ENCODE results near the gene RAB40AL. TPM values are rescaled to one million over a fixed set of nuclear protein-coding genes. Genes with fewer than 3 reads are reported as not detected.

Gene RAB40AL
- total and polyA plus RNA-seq, 10 of the 15 experiments (the other 5 are each of a cell fraction or from before 2014, with no cell fraction given), result 0.13 to 0.45 (median 0.23) TPM; not detected in 4

GRCh38 chrX:102985192-102985591 is 48.1 kb downstream of the RAB40AL start:
- TF ChIP-seq RCOR1 (conservative IDR thresholded peaks at IDR 0.05; ENCODE audit: low read depth, low read length) (no peak), NFXL1 (IDR thresholded peaks at IDR 0.05; ENCODE audit: borderline replicate concordance) (no peak), MXI1 (IDR thresholded peaks at IDR 0.05; ENCODE audit: low read depth, low read length) (no peak), E2F4 (IDR thresholded peaks at IDR 0.05; ENCODE audit: low read depth, low read length) (no peak), LARP7 (IDR thresholded peaks at IDR 0.05) (no peak), CUX1 (IDR thresholded peaks at IDR 0.05; ENCODE audit: insufficient replicate concordance, low read depth, low read length) (no peak), HCFC1 (IDR thresholded peaks at IDR 0.05; ENCODE audit: low read length) (no peak), POLR2AphosphoS2 (IDR thresholded peaks at IDR 0.05; ENCODE audit: low read depth, low read length) (no peak), DPF2 (IDR thresholded peaks at IDR 0.05) (no peak), SMAD1 (IDR thresholded peaks at IDR 0.05; ENCODE audit: low read depth, partially characterized antibody) (no peak), RAD21 (IDR thresholded peaks at IDR 0.05; ENCODE audit: insufficient read depth, low read depth, low read length) (no peak), RBBP5 (conservative IDR thresholded peaks at IDR 0.05) (no peak), CHD2 (IDR thresholded peaks at IDR 0.05; ENCODE audit: borderline replicate concordance, low read depth, low read length) (no peak), CHD4 (IDR thresholded peaks at IDR 0.05) (no peak), BCL11A (IDR thresholded peaks at IDR 0.05; ENCODE audit: low read depth, low read length) (no peak)
- TF ChIP-seq, protein P1, sequence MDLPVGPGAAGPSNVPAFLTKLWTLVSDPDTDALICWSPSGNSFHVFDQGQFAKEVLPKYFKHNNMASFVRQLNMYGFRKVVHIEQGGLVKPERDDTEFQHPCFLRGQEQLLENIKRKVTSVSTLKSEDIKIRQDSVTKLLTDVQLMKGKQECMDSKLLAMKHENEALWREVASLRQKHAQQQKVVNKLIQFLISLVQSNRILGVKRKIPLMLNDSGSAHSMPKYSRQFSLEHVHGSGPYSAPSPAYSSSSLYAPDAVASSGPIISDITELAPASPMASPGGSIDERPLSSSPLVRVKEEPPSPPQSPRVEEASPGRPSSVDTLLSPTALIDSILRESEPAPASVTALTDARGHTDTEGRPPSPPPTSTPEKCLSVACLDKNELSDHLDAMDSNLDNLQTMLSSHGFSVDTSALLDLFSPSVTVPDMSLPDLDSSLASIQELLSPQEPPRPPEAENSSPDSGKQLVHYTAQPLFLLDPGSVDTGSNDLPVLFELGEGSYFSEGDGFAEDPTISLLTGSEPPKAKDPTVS (IDR thresholded peaks at IDR 0.05; ENCODE audit: low read depth, low read length), result no peak
- CTCF ChIA-PET, result interaction anchor here (0.9 kb wide), 1 partner anchor 34 kb away, joined by 3 read pairs; no protein-coding TSS in a partner anchor
- BruUV-seq (replicated peaks), result no TSS peak
- no peak overlapping the region for H3K9ac ChIP-seq (ENCODE audit: control insufficient read depth, insufficient read depth, low read length)
- no peaks in the 10 kb centered on the region for H3K4me1 ChIP-seq (ENCODE audit: control insufficient read depth, insufficient read depth, low read length)
- H3K79me2 ChIP-seq (ENCODE audit: control insufficient read depth, insufficient read depth, low read length), result no peaks in the 10 kb centered on the region
- WGBS (ENCODE audit: insufficient coverage, insufficient replicate concordance, low lambda C conversion rate, missing lambda C conversion rate), result 8% methylated on average over 3 of the region's 3 CpGs
- no peak overlapping the region for H3K4me2 ChIP-seq (ENCODE audit: control insufficient read depth, insufficient read depth)
- RAD21 ChIA-PET (ENCODE audit: unreplicated experiment), result no interaction called here
- H3K27me3 ChIP-seq (replicated peaks in 1 of 2; ENCODE audit: control insufficient read depth in 2 of 2, insufficient read depth in 2 of 2, low read length in 1 of 2), result no peaks in the 10 kb centered on the region
- no peak overlapping the region for H3K4me3 ChIP-seq
- intact Hi-C loops (cut with micrococcal nuclease; ENCODE audit: unreplicated experiment) (no loop called here), in situ Hi-C loops (cut with MboI) (no loop called here)
- H3K27ac ChIP-seq (ENCODE audit: control insufficient read depth, insufficient read depth), result no peak overlapping the region
- DNase-seq (ENCODE audit: low read depth, low spot score), result no peak
- H3K36me3 ChIP-seq (ENCODE audit: control insufficient read depth in 2 of 2, insufficient read depth in 2 of 2, low read length in 1 of 2), result no peaks in the 10 kb centered on the region
- ATAC-seq, result no peak
- H2AFZ ChIP-seq (ENCODE audit: control insufficient read depth, low read depth, low read length), result no peak overlapping the region
- FAIRE-seq, result no peak
- no peaks in the 10 kb centered on the region for H4K20me1 ChIP-seq (ENCODE audit: control insufficient read depth, insufficient read depth)
- SMC1A ChIA-PET (ENCODE audit: uncharacterized antibody, unreplicated experiment), result no interaction called here
- POLR2A ChIA-PET, result no interaction called here
- no peaks in the 10 kb centered on the region; the same call in 2 of the 3 replicates for H3K9me3 ChIP-seq (replicated peaks; ENCODE audit: control insufficient read depth, insufficient read depth, low read length)
